Mesenchymal stem cell (in vitro differentiated cells and primary cell): ENCODE data around the gene MROH2A.

Experiments
- DNase-seq: peaks from one replicate; pipeline ENCODE4 v3.0.0-alpha.2; 2013
- H2AFZ ChIP-seq: one replicate; pipeline ENCODE4 v1.6.1; 2013; ENCODE audit warnings: low read depth, mild to moderate bottlenecking, control low read depth, inconsistent platforms, low read length, moderate library complexity
- H2AK5ac ChIP-seq: 2 replicates; pipeline ENCODE4 v1.6.1; 2013; ENCODE audit warnings: low read length, moderate library complexity, mild to moderate bottlenecking, inconsistent platforms; ENCODE audit not compliant: severe bottlenecking
- H2BK120ac ChIP-seq: one replicate; pipeline ENCODE4 v1.6.1; 2013; ENCODE audit warnings: low read depth, mild to moderate bottlenecking, inconsistent platforms, low read length, moderate library complexity
- H2BK12ac ChIP-seq, 2 experiments: one replicate each; pipeline ENCODE4 v1.6.1; 2013; ENCODE audit warnings: inconsistent platforms in 2 of 2, low read length in 2 of 2, mild to moderate bottlenecking in 2 of 2, moderate library complexity in 2 of 2, control low read depth in 1 of 2
- H2BK15ac ChIP-seq: one replicate; pipeline ENCODE4 v1.6.1; 2013; ENCODE audit warnings: mild to moderate bottlenecking, low read depth, inconsistent platforms; ENCODE audit not compliant: poor library complexity, severe bottlenecking
- H2BK5ac ChIP-seq: 2 replicates; pipeline ENCODE4 v1.6.1; 2013; ENCODE audit warnings: low read depth, mild to moderate bottlenecking, low read length, control low read depth, inconsistent platforms; ENCODE audit not compliant: poor library complexity, severe bottlenecking
- H3K14ac ChIP-seq, 2 experiments: one replicate each; pipeline ENCODE4 v1.6.1; 2013; ENCODE audit warnings: inconsistent platforms in 2 of 2, low read length in 2 of 2, control low read depth in 1 of 2, mild to moderate bottlenecking in 1 of 2, moderate library complexity in 1 of 2
- H3K18ac ChIP-seq, 2 experiments: one replicate each; pipeline ENCODE4 v1.6.1; 2013; ENCODE audit warnings: inconsistent platforms in 2 of 2, low read length in 2 of 2, control low read depth in 1 of 2, low read depth in 1 of 2, mild to moderate bottlenecking in 1 of 2
- H3K23ac ChIP-seq, 2 experiments: one replicate each; pipeline ENCODE4 v1.6.1; 2013; ENCODE audit warnings: inconsistent platforms in 2 of 2, low read length in 2 of 2, mild to moderate bottlenecking in 2 of 2, moderate library complexity in 2 of 2, control low read depth in 1 of 2
- H3K27ac ChIP-seq: 2 replicates; pipeline ENCODE4 v1.5.1; 2013; ENCODE audit warnings: mild to moderate bottlenecking, moderate library complexity, low read length, control low read depth, inconsistent platforms; ENCODE audit not compliant: poor library complexity, severe bottlenecking
- H3K27me3 ChIP-seq, 2 experiments: 2 replicates each; pipeline versions ENCODE4 v1.6.1 to v1.7.0; 2013; ENCODE audit warnings: low read length in 2 of 2, mild to moderate bottlenecking in 2 of 2, moderate library complexity in 2 of 2, control low read depth in 1 of 2, inconsistent platforms in 1 of 2; ENCODE audit not compliant: control insufficient read depth in 1 of 2, insufficient read depth in 1 of 2
- H3K36me3 ChIP-seq, 2 experiments: 2 replicates each; pipeline versions ENCODE4 v1.6.1 to v1.7.0; 2013; ENCODE audit warnings: low read length in 2 of 2, control low read depth in 1 of 2, inconsistent platforms in 1 of 2, low read depth in 1 of 2, mild to moderate bottlenecking in 1 of 2; ENCODE audit not compliant: insufficient read depth in 2 of 2, control insufficient read depth in 1 of 2
- H3K4ac ChIP-seq, 2 experiments: one replicate each; pipeline ENCODE4 v1.6.1; 2013; ENCODE audit warnings: inconsistent platforms in 2 of 2, low read length in 2 of 2, mild to moderate bottlenecking in 2 of 2, moderate library complexity in 2 of 2, control low read depth in 1 of 2, low read depth in 1 of 2
- H3K4me1 ChIP-seq: 2 replicates; pipeline ENCODE4 v1.6.1; 2013; ENCODE audit warnings: low read depth, low read length, control low read depth; ENCODE audit not compliant: control insufficient read depth, insufficient read depth
- H3K4me2 ChIP-seq: 2 replicates; pipeline ENCODE4 v1.6.1; 2013; ENCODE audit warnings: low read length, mild to moderate bottlenecking, inconsistent platforms; ENCODE audit not compliant: poor library complexity, severe bottlenecking
- H3K4me3 ChIP-seq, 2 experiments: 2 replicates each; pipeline versions ENCODE4 v1.5.1 to v1.7.0; 2013; ENCODE audit warnings: low read length in 2 of 2, mild to moderate bottlenecking in 2 of 2, control low read depth in 1 of 2, low read depth in 1 of 2; ENCODE audit not compliant: insufficient read depth in 1 of 2
- H3K79me1 ChIP-seq: replicated peaks from 2 replicates; pipeline ENCODE4 v1.6.1; 2013; ENCODE audit warnings: mild to moderate bottlenecking, control low read depth, low read length, inconsistent platforms; ENCODE audit not compliant: poor library complexity, severe bottlenecking
- H3K9ac ChIP-seq: 2 replicates; pipeline ENCODE4 v1.7.0; 2013; ENCODE audit warnings: mild to moderate bottlenecking, low read length, moderate library complexity
- H3K9me3 ChIP-seq: 2 replicates; pipeline ENCODE4 v1.7.0; 2013; ENCODE audit warnings: mild to moderate bottlenecking, low read length; ENCODE audit not compliant: control insufficient read depth
- H4K8ac ChIP-seq: one replicate; pipeline ENCODE4 v1.6.1; 2013; ENCODE audit warnings: inconsistent platforms, mild to moderate bottlenecking, low read length, moderate library complexity
- H4K91ac ChIP-seq: one replicate; pipeline ENCODE4 v1.6.1; 2013; ENCODE audit warnings: mild to moderate bottlenecking, low read length, inconsistent platforms
- WGBS: methylation state at CpG from one replicate; pipeline ENCODE4 v1.1.7; 2013; ENCODE audit warnings: mixed read lengths; 5-methylcytosine and 5-hydroxymethylcytosine counted together

Gene MROH2A

DNA sequence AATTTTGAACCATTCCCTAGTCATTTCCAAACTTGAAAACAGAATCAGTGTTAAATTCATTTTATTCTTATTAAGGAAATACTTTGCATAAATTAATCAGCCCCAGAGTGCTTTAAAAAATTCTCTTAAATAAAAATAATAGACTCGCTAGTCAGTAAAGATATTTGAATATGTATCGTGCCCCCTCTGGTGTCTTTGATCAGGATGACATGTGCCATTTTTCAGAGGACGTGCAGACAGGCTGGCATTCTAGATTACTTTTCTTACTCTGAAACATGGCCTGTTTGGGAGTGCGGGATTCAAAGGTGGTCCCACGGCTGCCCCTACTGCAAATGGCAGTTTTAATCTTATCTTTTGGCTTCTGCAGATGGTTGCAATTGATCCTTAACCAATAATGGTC, 5.5 kb upstream of the MROH2A start:
- H3K14ac ChIP-seq = no peak overlapping the region
- no peak overlapping the region for H3K4me3 ChIP-seq
- H3K27me3 ChIP-seq = peaks cover 9 to 10% of the 10 kb centered on the region in 2 experiments
- no peak overlapping the region for H3K4ac ChIP-seq
- no peak overlapping the region for H3K18ac ChIP-seq
- H2AK5ac ChIP-seq = no peak overlapping the region
- no peaks in the 10 kb centered on the region for H3K79me1 ChIP-seq
- WGBS = 85% methylated on average over 5 of the region's 5 CpGs
- H3K23ac ChIP-seq = no peak overlapping the region
- no peak overlapping the region for H2BK15ac ChIP-seq
- H4K8ac ChIP-seq = no peak overlapping the region
- H3K27ac ChIP-seq = no peak overlapping the region
- no peak overlapping the region for H2AFZ ChIP-seq
- no peak overlapping the region for H3K9ac ChIP-seq
- H3K36me3 ChIP-seq = no peaks in the 10 kb centered on the region
- H4K91ac ChIP-seq = no peak overlapping the region
- no peak for DNase-seq
- no peak overlapping the region for H3K4me2 ChIP-seq
- H2BK5ac ChIP-seq = no peak overlapping the region
- no peaks in the 10 kb centered on the region for H3K4me1 ChIP-seq
- no peak overlapping the region for H2BK120ac ChIP-seq
- peaks cover 3% of the 10 kb centered on the region for H3K9me3 ChIP-seq
- H2BK12ac ChIP-seq = no peak overlapping the region

DNA sequence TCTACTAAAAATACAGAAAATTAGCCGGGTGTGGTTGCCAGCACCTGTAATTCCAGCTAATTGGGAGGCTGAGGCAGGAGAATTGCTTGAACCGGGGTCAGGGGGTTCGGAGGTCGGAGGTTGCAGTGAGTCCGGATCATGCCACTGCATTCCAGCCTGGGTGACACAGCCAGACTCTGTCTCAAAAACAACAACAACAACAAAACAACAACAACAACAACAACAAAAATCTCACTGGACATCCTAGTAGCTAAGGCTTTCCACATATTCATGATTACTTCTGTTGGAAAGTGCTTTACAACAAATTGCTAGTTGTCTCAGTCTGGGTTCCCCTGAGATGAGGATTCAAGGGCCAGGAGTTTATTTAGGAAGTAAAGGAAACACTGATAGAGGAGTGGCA, 4.3 kb upstream of the MROH2A start:
- Histone ChIP-seq H3K23ac (no peak overlapping the region), H2BK12ac (no peak overlapping the region), H2AFZ (no peak overlapping the region), H2AK5ac (no peak overlapping the region), H3K79me1 (no peaks in the 10 kb centered on the region), H3K14ac (no peak overlapping the region), H3K18ac (no peak overlapping the region), H3K9me3 (peaks cover 3% of the 10 kb centered on the region), H3K27ac (no peak overlapping the region), H4K91ac (no peak overlapping the region), H2BK15ac (no peak overlapping the region), H2BK120ac (no peak overlapping the region), H3K27me3 (peaks cover 4 to 12% of the 10 kb centered on the region in 2 experiments), H3K36me3 (no peaks in the 10 kb centered on the region), H3K4me2 (no peak overlapping the region), H3K9ac (no peak overlapping the region), H4K8ac (no peak overlapping the region), H3K4me3 (no peak overlapping the region), H2BK5ac (no peak overlapping the region), H3K4ac (no peak overlapping the region), H3K4me1 (no peaks in the 10 kb centered on the region)
- WGBS = 60% methylated on average over 5 of the region's 5 CpGs
- DNase-seq = no peak

DNA sequence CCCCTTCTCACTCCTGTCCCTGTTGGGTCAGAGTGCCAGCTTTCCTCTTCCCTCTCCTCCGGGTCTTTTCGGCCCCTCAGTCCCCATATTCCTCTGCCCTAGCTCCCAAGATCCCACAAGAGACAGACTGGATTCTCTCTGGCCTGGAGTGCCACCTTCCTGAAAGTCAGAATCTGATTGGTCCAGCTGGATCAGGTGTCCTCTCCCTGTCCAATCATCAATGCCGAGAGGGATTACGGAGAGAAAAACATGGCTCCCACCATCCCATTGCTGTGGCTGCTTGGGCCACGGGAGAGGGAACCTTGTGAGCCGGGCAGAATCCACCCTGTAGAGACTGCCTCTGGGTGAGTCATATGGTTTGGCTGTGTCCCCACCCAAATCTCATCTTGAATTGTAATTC, 2.7 kb upstream of the MROH2A start:
- H3K14ac ChIP-seq = no peak overlapping the region
- H3K36me3 ChIP-seq = no peaks in the 10 kb centered on the region
- no peak overlapping the region for H2AFZ ChIP-seq
- H3K9ac ChIP-seq = no peak overlapping the region
- no peak overlapping the region for H3K4ac ChIP-seq
- H2BK5ac ChIP-seq = no peak overlapping the region
- H3K4me3 ChIP-seq = no peak overlapping the region
- 80% methylated on average over 6 of the region's 6 CpGs for WGBS
- peaks cover 3% of the 10 kb centered on the region for H3K9me3 ChIP-seq
- H4K91ac ChIP-seq = no peak overlapping the region
- no peak overlapping the region for H3K18ac ChIP-seq
- no peak overlapping the region for H3K23ac ChIP-seq
- no peak overlapping the region for H2AK5ac ChIP-seq
- H2BK12ac ChIP-seq = no peak overlapping the region
- H2BK15ac ChIP-seq = no peak overlapping the region
- no peak overlapping the region for H2BK120ac ChIP-seq
- no peaks in the 10 kb centered on the region for H3K4me1 ChIP-seq
- no peak overlapping the region for H4K8ac ChIP-seq
- H3K4me2 ChIP-seq = no peak overlapping the region
- DNase-seq = no peak
- peaks cover 0 to 14% of the 10 kb centered on the region in 2 experiments for H3K27me3 ChIP-seq
- H3K79me1 ChIP-seq = no peaks in the 10 kb centered on the region
- H3K27ac ChIP-seq = no peak overlapping the region

DNA sequence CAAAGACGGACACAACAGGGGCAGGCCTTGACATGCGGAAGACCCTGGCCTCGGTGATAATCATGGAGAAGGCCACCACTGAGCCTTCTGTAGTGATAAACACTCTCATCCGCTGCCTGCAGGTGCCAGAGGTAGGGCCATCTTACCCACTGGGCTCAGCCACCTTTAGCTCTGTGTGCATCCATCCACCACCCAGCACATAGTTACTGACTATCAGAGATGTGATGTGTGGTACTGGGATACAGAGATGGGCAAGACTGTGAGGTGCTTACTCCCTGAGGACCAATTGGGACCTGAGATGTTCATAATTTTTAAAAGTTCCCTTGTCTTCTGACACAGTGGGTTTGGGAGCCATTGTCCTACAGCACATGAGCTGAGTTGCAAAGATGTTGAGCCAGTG, 1.6 kb downstream of the MROH2A start:
- H3K14ac ChIP-seq = no peak overlapping the region
- H2BK15ac ChIP-seq = no peak overlapping the region
- no peak for DNase-seq
- no peak overlapping the region for H3K27ac ChIP-seq
- H3K79me1 ChIP-seq = no peaks in the 10 kb centered on the region
- no peak overlapping the region for H3K4ac ChIP-seq
- no peaks in the 10 kb centered on the region for H3K36me3 ChIP-seq
- no peak overlapping the region for H4K91ac ChIP-seq
- H3K4me1 ChIP-seq = no peaks in the 10 kb centered on the region
- H3K9ac ChIP-seq = no peak overlapping the region
- H2BK120ac ChIP-seq = no peak overlapping the region
- H2BK12ac ChIP-seq = no peak overlapping the region
- H2AFZ ChIP-seq = no peak overlapping the region
- H2BK5ac ChIP-seq = no peak overlapping the region
- H2AK5ac ChIP-seq = no peak overlapping the region
- no peak overlapping the region for H3K18ac ChIP-seq
- peaks cover 3% of the 10 kb centered on the region for H3K9me3 ChIP-seq
- H3K4me3 ChIP-seq = no peak overlapping the region
- 89% methylated on average over 3 of the region's 4 CpGs for WGBS
- no peak overlapping the region for H4K8ac ChIP-seq
- H3K23ac ChIP-seq = no peak overlapping the region
- H3K27me3 ChIP-seq = peaks cover 0 to 8% of the 10 kb centered on the region in 2 experiments
- no peak overlapping the region for H3K4me2 ChIP-seq
